Keratinocyte (primary cell): ENCODE data around the gene DENND6B.
A peak's percentile ranks its signal among the peaks of the same experiment; 100 is the strongest.

ENCODE experiments used
- EZH2 ChIP-seq: IDR thresholded peaks from one replicate; pipeline ENCODE4 v1.6.1; 2012; ENCODE audit warnings: inconsistent platforms, mild to moderate bottlenecking, low read length, moderate library complexity
- TF ChIP-seq, protein P1 (sequence below), 3 experiments: IDR thresholded peaks in 1 of 3; conservative IDR thresholded peaks in 1 of 3; optimal IDR thresholded peaks in 1 of 3; 2 replicates in 2 of 3; 3 replicates in 1 of 3; pipeline versions ENCODE3 to v1.5.1; 2011; ENCODE audit warnings: low read length in 3 of 3, mild to moderate bottlenecking in 3 of 3, moderate library complexity in 2 of 3, control low read depth in 1 of 3, inconsistent platforms in 1 of 3; ENCODE audit not compliant: insufficient read depth in 2 of 3; ENCODE audit errors: extremely low read depth in 1 of 3

DNA sequence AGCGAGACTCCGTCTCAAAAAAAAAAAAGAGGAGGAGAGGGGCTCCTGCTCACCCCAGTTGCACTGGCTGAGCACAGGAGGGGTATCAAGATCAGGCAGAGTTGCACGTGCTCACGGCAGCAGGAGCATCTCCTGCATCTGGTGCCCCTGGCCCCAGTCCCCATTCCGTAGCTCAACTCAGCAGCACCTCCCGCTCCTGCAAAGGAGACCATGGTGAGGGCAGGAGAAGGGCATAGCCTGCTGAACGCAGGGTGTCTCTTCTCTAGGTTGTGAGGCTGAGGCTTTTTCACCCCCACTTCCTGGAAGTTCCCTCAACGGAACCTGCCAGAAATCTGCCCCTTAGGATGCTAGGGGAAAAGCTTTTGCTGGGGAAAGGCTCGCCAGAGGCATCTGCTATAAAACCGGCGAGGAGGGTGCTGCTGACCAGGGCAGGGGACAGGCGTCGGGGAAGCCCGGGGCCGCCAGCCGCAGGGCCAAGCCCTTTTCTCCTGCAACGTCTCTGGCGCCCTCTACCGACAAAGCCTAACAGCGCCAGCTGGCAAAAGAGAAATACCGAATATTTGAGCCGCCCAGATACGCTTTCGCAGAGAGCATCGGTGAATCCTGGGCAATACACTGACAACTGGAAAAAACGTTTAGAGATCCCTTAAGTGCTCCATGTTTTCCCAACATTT lies 15.3 kb upstream of the DENND6B start:
- TF ChIP-seq EZH2: no peak
- TF ChIP-seq, protein P1, sequence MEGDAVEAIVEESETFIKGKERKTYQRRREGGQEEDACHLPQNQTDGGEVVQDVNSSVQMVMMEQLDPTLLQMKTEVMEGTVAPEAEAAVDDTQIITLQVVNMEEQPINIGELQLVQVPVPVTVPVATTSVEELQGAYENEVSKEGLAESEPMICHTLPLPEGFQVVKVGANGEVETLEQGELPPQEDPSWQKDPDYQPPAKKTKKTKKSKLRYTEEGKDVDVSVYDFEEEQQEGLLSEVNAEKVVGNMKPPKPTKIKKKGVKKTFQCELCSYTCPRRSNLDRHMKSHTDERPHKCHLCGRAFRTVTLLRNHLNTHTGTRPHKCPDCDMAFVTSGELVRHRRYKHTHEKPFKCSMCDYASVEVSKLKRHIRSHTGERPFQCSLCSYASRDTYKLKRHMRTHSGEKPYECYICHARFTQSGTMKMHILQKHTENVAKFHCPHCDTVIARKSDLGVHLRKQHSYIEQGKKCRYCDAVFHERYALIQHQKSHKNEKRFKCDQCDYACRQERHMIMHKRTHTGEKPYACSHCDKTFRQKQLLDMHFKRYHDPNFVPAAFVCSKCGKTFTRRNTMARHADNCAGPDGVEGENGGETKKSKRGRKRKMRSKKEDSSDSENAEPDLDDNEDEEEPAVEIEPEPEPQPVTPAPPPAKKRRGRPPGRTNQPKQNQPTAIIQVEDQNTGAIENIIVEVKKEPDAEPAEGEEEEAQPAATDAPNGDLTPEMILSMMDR (optimal IDR thresholded peaks at IDR 0.05 in 1 of 3, IDR thresholded peaks at IDR 0.05 in 1 of 3, conservative IDR thresholded peaks at IDR 0.05 in 1 of 3; ENCODE audit: extremely low read depth in 1 of 3, insufficient read depth in 2 of 3, low read length in 3 of 3): peak; percentile 84 to 96 (median 95)
